ENCODE results near the gene RHOC. TPM values are rescaled to one million over a fixed set of nuclear protein-coding genes. Genes with fewer than 3 reads are reported as not detected.
A peak's percentile ranks its signal among the peaks of the same experiment; 100 is the strongest.

RHOC gene
- total RNA-seq, 2 experiments from 2014 or later: 34.2 to 34.7 TPM

GRCh38 chr1:112702067-112702395 is 4.9 kb downstream of the RHOC start:
- POLR2A ChIA-PET: interaction anchor here (0.9 to 7.5 kb wide), 5 partner anchors 10 to 310 kb away, joined by 3 to 59 read pairs (median 5); partner anchors contain the start of genes CAPZA1, MOV10, PPM1J and ST7L
- peaks cover 60% of the 10 kb centered on the region for H3K4me1 Mint-ChIP-seq (ENCODE audit: low read depth)
- no peak overlapping the region for H3K4me3 Mint-ChIP-seq
- peak overlapping the region; percentile 93 for H3K27ac Mint-ChIP-seq
- CTCF ChIA-PET: interaction anchor here (1.3 to 6.2 kb wide), 4 partner anchors 15 to 311 kb away, joined by 3 to 60 read pairs (median 5); partner anchors contain the start of gene PPM1J
- peaks cover 17% of the 10 kb centered on the region for H3K36me3 Mint-ChIP-seq (ENCODE audit: low read depth)
- no peaks in the 10 kb centered on the region for H3K9me3 Mint-ChIP-seq
- ATAC-seq (no peak), DNase-seq (no peak)
- no peaks in the 10 kb centered on the region for H3K27me3 Mint-ChIP-seq
- TF ChIP-seq, protein P1, sequence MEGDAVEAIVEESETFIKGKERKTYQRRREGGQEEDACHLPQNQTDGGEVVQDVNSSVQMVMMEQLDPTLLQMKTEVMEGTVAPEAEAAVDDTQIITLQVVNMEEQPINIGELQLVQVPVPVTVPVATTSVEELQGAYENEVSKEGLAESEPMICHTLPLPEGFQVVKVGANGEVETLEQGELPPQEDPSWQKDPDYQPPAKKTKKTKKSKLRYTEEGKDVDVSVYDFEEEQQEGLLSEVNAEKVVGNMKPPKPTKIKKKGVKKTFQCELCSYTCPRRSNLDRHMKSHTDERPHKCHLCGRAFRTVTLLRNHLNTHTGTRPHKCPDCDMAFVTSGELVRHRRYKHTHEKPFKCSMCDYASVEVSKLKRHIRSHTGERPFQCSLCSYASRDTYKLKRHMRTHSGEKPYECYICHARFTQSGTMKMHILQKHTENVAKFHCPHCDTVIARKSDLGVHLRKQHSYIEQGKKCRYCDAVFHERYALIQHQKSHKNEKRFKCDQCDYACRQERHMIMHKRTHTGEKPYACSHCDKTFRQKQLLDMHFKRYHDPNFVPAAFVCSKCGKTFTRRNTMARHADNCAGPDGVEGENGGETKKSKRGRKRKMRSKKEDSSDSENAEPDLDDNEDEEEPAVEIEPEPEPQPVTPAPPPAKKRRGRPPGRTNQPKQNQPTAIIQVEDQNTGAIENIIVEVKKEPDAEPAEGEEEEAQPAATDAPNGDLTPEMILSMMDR (IDR thresholded peaks at IDR 0.05): no peak
- intact Hi-C loops (cut with micrococcal nuclease): loop anchor here (10.0 kb wide), 1 partner anchor 87 kb away; the partner anchor contains the start of genes CAPZA1 and ST7L

GRCh38 chr1:112701227-112702066 is 5.5 kb downstream of the RHOC start:
- DNase-seq (no peak), ATAC-seq (no peak)
- H3K9me3 Mint-ChIP-seq: no peaks in the 10 kb centered on the region
- H3K4me1 Mint-ChIP-seq (ENCODE audit: low read depth): peaks cover 60% of the 10 kb centered on the region
- ChIA-PET CTCF (interaction anchor here (1.3 to 6.2 kb wide), 5 partner anchors 9 to 311 kb away, joined by 3 to 60 read pairs (median 4); partner anchors contain the start of gene PPM1J), POLR2A (interaction anchor here (0.9 to 7.5 kb wide), 6 partner anchors 9 to 310 kb away, joined by 3 to 59 read pairs (median 4); partner anchors contain the start of genes CAPZA1, MOV10, PPM1J and ST7L)
- peak overlapping the region; percentile 93 for H3K27ac Mint-ChIP-seq
- peaks cover 17% of the 10 kb centered on the region for H3K36me3 Mint-ChIP-seq (ENCODE audit: low read depth)
- intact Hi-C loops (cut with micrococcal nuclease): loop anchor here (10.0 kb wide), 1 partner anchor 87 kb away; the partner anchor contains the start of genes CAPZA1 and ST7L
- H3K4me3 Mint-ChIP-seq: no peak overlapping the region
- no peaks in the 10 kb centered on the region for H3K27me3 Mint-ChIP-seq
- TF ChIP-seq, protein P1 (IDR thresholded peaks at IDR 0.05): no peak

- H3K27ac Mint-ChIP-seq: peak overlapping the region; percentile 93
- H3K4me3 Mint-ChIP-seq: no peak overlapping the region
- ChIA-PET POLR2A (interaction anchor here (0.9 to 7.5 kb wide), 5 partner anchors 8 to 82 kb away, joined by 3 to 59 read pairs (median 3); partner anchors contain the start of genes MOV10, PPM1J and ST7L), CTCF (interaction anchor here (0.8 to 6.2 kb wide), 3 partner anchors 10 to 82 kb away, joined by 3 to 60 read pairs (median 3); partner anchors contain the start of gene PPM1J)
- H3K36me3 Mint-ChIP-seq (ENCODE audit: low read depth): peaks cover 17% of the 10 kb centered on the region
- peaks cover 54% of the 10 kb centered on the region for H3K4me1 Mint-ChIP-seq (ENCODE audit: low read depth)
- TF ChIP-seq, protein P1 (IDR thresholded peaks at IDR 0.05): no peak
- intact Hi-C loops (cut with micrococcal nuclease): loop anchor here (10.0 kb wide), 1 partner anchor 86 kb away; the partner anchor contains the start of genes CAPZA1 and ST7L
- H3K27me3 Mint-ChIP-seq: no peaks in the 10 kb centered on the region
- DNase-seq: peak; percentile 93
- H3K9me3 Mint-ChIP-seq: no peaks in the 10 kb centered on the region
- ATAC-seq: peak; percentile 51
Measured at GRCh38 chr1:112700290-112701226, 6.4 kb downstream of the RHOC start.

GRCh38 chr1:112699425-112700144 is 7.3 kb downstream of the RHOC start:
- H3K4me3 Mint-ChIP-seq: no peak overlapping the region
- H3K27ac Mint-ChIP-seq: peak overlapping the region; percentile 93
- DNase-seq: no peak
- CTCF ChIA-PET: interaction anchor here (1.8 to 6.2 kb wide), 2 partner anchors 8 to 17 kb away, joined by 5 to 60 read pairs; partner anchors contain the start of gene PPM1J
- H3K36me3 Mint-ChIP-seq (ENCODE audit: low read depth): peaks cover 18% of the 10 kb centered on the region
- no peaks in the 10 kb centered on the region for H3K27me3 Mint-ChIP-seq
- H3K4me1 Mint-ChIP-seq (ENCODE audit: low read depth): peaks cover 44% of the 10 kb centered on the region
- TF ChIP-seq, protein P1 (IDR thresholded peaks at IDR 0.05): no peak
- POLR2A ChIA-PET: interaction anchor here (0.7 to 7.5 kb wide), 4 partner anchors 10 to 81 kb away, joined by 3 to 59 read pairs (median 4); partner anchors contain the start of genes MOV10 and ST7L
- no peak for ATAC-seq
- intact Hi-C loops (cut with micrococcal nuclease): loop anchor here (10.0 kb wide), 1 partner anchor 85 kb away; the partner anchor contains the start of genes CAPZA1 and ST7L
- no peaks in the 10 kb centered on the region for H3K9me3 Mint-ChIP-seq

All from activated CD8-positive, alpha-beta T cell treated with anti-CD3 and anti-CD28 coated beads for 36 hours (primary cell).